Activated CD8-positive, alpha-beta memory T cell treated with anti-CD3 and anti-CD28 coated beads for 4 hours (primary cell): ENCODE results near the gene KPNB1.

Experiments used
- DNase-seq, 2 donors: peaks; one replicate each; pipeline ENCODE4 v3.0.0-alpha.2; 2020; ENCODE audit warnings: low read depth in 2 of 2

Gene KPNB1

DNA sequence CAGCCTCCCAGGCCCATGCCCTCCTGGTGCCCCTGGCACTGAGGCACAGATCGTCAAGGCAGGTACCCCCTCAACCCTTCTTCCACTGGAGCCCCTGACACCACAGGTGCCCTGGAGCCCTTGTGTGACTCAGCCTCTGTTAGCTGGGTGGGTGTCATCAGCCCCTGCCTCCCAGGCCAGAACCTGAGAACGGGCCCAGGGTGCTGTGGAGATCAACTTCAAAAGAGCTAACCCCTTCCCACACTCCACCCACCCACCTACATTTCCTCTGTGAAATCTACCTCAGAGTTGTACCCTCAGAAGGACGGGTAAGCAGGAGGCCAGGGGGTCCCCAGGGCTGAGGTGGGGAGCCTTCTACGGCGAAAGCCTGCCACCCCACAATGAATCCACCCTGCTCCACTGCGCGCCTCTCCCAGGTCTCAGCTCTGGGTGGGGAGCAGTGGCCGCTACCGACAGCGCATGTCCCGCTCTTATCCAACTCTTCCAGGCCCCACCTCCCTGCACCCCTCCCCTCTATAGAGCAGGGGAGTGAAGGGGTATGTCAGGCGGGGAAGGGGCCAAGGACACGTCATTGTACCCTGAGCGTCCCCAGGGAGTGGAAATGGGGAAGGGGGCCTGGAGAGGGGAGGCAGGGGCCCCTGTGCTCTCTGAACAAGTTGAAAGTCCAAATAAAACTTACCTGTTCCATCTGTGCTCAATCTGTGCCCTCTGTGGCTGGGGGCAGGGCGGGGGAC is 61.8 kb downstream of the KPNB1 start:
- DNase-seq = no peak

- no peak for DNase-seq
Observed at GRCh38 chr17:47712330-47713023, 62.8 kb downstream of the KPNB1 start.

- DNase-seq = no peak
Observed at GRCh38 chr17:47713980-47714700, 64.4 kb downstream of the KPNB1 start.

DNA sequence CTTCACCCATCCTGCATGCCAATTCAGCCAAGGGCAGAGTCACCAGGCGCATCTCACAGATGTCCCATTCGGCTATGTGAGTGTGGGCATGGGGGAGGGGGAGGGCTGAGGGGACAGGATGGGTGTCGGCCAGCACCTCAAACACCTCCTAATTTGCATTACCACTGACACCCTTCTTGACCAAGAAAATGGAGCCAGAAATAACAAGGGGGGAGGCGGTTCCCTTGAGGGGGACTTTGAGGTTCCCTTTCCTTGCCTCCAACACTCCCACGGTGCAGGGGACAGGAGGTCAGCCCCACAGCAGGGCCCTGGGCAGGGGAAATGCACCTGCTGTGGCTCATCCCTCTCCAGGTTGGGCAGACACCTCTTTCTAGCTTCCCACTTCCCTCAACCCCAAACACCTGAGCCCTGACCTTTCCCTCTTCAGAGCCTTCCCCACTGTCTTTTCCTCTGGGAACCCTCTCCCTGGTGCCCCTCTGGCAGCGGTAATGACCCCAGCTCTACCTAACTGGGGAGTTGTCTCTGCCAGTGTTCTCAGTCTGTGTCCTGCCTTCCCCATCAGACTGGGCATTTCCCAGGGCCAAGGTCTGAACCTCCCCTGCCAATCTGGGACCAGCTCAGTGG is 65.2 kb downstream of the KPNB1 start:
- no peak for DNase-seq

DNA sequence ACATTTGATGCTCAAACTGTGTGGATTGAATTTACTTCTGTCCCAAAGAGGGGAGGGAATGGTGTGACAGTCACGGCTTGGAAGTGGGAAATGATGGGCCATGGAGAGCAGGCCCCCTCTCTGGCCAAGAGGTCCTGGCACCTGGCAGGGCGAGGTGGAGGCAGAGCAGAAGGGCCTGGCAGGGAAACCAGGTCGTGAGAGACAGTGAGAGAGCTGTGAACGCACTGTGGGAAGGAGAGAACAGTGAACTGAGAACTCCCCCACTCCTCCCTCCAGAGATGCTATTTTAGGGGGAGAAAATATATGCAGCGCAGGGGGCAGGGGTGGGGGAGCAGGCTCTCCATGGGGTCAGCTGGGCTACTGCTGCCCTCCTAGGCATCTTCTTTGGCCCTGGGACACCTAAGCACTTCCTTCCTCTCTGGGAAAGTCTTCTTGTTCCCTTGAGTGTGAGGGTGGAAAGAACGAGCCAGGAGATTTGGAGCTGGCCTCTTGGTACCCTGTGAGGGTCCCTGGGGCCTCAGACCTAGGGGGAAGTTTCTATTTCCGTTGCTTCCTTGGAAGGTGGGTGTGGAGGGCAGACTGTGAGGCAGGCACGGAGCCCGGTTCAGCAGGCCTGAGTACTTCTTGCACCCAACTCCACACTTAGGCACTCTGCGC is 66.1 kb downstream of the KPNB1 start:
- DNase-seq = no peak

- no peak for DNase-seq
Observed at GRCh38 chr17:47716375-47716774, 66.7 kb downstream of the KPNB1 start.

GRCh38 chr17:47717261-47717697 is 67.6 kb downstream of the KPNB1 start:
- DNase-seq = no peak

- peak in 1 of 2 donors; percentile 69 for DNase-seq
Observed at GRCh38 chr17:47717979-47718621, 68.4 kb downstream of the KPNB1 start.

DNA sequence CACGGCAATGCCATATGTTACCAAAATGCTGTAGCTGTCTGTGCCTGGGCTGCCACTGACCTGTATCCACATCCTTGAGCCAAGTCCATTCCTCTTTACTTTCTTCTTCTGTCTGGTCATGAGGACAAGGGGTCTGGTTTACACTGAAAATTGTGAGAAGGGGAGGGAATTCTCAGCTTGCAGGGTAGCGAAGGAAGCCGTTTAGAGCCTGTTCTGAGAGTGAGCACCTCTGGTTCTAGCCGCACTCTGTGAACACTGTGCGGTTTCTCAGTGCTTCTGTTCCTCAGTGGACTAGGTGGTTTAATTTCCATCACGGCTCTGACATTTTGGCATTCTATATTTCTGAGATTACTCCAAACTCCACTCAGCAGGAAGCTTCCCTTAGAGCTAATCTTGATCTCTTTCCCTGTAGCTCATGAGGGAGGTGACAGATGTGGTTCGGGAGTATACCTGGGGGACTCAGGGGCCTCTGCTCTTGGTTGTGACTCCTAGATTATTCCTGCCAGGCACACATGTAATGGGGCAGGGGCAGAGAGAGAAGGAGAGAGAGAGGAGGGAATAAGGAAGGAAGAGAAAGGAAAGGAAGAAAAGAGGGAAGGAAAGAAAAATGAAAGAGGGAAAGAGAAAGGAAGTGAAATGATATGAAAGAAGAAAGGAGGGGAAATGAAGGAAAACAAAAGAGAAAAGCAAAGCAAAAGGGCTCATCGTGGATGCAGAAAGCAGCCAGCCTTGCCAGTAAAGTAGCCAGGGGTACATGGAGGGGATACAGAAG is 69.1 kb downstream of the KPNB1 start:
- no peak for DNase-seq

GRCh38 chr17:47719411-47720152 is 69.9 kb downstream of the KPNB1 start:
- DNase-seq = peak; percentile 56 to 69

GRCh38 chr17:47720196-47720595 is 70.5 kb downstream of the KPNB1 start:
- DNase-seq = no peak

GRCh38 chr17:47720754-47721533 is 71.2 kb downstream of the KPNB1 start:
- peak; percentile 95 to 97 for DNase-seq

DNA sequence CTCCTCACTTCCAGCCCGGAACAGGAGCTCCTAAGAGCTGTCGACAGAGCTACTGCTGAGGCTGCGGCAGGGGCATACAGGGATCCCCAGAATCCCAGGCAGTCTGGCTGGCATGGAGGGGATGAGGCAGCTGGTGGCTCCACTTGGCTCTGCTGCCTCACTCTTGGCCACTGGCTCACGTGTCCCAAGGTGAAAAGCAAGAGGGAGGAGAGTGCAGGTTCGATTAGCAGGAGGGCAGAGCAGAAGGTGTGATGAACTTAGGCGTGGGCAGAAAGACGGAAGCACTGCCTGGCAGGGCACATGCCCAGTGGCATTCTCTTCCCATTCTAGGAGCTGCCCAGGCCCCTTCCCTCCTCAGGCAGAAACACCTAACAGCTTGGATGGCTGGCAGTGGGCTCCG is 72.0 kb downstream of the KPNB1 start:
- DNase-seq = no peak

- no peak for DNase-seq
Observed at GRCh38 chr17:47724705-47725104, 75.0 kb downstream of the KPNB1 start.

- DNase-seq = no peak
Observed at GRCh38 chr17:47725446-47726111, 75.9 kb downstream of the KPNB1 start.

- DNase-seq = no peak
Observed at GRCh38 chr17:47726796-47727703, 77.3 kb downstream of the KPNB1 start.

GRCh38 chr17:47727704-47728036 is 78.0 kb downstream of the KPNB1 start:
- DNase-seq = no peak
